Activated naive CD4-positive, alpha-beta T cell treated with anti-CD3 and anti-CD28 coated beads, Interleukin-2, amount 10 ng/mL, durations not matched to agents 5 hours and 36 hours (primary cell): Measurements from ENCODE around the gene UBA3. TPM values are rescaled to one million over a fixed set of nuclear protein-coding genes. Genes with fewer than 3 reads are reported as not detected.

Experiments used
- microRNA-seq: library from miRNA; unstranded; fragments of <30 nt; microRNA quantifications from one replicate; pipeline ENCODE4 v1.2.0, GENCODE V29; 2022; ENCODE audit warnings: borderline microRNAs expressed, borderline replicate concordance
- total RNA-seq, 2 experiments: library from RNA; stranded (reverse); gene quantifications; one replicate each; pipeline ENCODE4 v1.2.3, GENCODE V29; 2021

UBA3 gene
- total RNA-seq: 100 to 1,000 TPM in 1 of 2 experiments, 10 to 100 TPM in 1; 92.0 to 102 TPM

DNA sequence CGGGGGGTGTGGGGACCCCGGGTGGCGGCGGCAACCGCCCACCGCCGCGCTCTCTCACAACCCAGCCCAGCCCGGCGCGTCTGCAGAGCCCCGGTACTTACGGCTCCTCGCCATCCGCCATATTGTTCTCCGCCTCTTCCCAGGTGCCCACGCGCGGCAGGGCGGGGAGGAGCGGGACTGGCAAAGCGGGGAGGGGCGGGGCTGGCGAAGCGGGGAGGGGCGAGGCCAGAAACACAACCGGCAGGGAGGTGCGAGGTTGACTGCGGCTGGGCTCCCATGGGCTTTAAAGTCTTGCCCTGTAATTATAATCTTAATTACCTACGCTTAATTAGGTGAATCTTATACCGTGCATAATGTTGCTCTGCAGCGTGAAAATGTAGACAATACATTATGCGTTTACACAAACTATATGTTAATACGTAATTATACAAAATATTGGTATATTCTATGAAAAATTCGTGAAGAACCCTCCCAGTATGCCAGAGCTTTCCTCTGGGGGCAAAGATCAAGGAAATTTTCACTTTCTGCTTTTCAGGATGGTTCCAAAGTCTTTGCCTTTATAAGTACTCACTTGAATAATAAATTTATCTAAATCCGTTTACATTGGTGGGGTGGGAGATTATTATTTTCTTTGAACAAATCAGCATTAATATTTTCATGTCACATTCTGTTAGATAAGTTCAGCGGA, at the start of gene UBA3:
Gene UBA3 (minus strand): TSS at position 133 of the 688 bp plus-strand sequence. CDS start 12 bp downstream, at position 121.

DNA sequence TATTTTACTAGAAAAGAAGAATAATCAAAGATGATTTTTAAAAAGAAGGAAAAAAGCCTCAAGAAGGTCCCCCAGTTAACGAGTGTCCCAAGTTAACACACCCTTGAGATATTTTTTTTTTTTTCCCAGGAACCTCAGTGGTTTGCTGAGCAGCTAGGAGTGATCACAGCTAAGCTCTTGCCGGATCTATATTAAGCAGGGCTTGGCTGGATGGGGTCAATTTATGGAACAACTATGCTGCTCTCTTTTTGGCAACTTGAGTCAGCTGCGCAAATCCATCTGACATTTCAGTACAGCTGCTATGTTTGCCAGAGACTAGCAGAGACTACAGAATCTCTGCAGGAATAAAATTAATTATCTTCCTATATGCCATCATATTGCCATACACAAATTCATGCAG, 42.2 kb upstream of the UBA3 start, which contains the start of gene LMOD3:
Gene LMOD3 (minus strand): TSS at position 193 of the 400 bp plus-strand sequence. CDS start 209 bp downstream, outside the sequence.

DNA sequence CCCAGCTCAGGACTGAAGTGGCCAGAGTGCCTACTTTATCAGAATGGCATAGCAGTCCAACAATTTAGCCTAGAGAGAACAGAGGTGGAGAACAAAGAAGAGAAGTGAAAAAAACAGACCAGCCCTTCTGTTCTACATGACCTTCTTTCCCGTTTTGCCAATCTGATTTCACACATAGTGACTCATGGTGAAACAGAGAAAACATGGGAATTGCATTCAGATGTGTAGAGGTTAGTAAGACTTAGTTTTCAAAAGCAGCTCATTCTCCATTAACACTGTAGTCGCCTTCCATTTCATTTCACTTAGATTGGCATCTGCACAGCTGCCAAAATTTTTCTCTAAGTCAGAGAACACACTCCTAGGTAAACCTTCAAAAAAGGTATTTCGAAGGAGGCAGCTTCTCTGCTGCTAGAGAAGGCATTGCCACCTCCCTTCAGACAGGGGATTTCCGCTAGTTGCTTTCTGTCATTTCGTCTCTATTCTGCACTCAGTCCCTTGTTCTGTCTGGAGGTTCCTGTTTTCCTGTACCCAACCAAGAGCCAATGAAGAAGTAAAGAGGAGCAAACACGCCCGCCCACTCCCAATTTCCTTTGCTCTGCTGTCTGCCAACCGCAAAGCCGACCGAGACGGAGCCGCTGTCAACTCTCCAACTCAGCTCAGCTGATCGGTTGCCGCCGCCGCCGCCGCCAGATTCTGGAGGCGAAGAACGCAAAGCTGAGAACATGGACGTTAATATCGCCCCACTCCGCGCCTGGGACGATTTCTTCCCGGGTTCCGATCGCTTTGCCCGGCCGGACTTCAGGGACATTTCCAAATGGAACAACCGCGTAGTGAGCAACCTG, 4.4 kb upstream of the UBA3 start, which contains the start of gene ARL6IP5:
Gene ARL6IP5 (plus strand): TSS at position 612 of the 842 bp plus-strand sequence. CDS start 111 bp downstream, at position 723.

DNA sequence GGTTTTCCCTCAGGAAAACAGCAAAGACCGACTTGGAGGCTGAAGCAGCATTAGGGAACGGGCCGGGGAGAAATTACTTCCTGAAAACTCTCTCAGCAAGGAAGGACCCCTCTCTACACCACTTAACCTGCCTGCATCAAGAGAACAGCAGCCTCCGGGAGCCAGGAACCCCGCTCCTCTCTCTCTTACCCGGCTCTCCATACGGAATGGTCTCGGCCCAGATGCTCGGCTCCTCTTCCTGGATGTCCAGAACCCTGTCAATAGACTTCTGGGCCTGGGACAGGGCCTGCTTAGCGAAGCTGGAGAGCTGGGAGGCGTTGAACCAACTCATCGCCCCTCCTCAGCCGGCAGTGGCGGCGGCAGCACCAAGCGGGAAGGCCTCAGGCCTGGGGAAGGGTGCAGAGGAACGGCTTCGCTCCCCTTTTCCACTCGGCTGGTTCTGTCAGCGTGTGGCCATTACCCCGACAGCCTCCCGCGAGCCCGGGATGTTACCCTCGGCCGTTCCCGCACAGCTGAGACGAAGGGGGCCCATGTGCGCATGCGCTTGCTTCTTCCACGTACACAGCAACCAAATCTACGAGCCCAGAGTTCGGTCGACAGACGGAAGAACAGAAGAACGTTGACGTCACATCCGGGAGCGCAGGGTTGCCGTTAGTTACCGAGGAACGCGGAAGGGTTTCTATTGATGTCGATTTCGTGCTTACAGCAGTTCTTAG, 28.3 kb downstream of the UBA3 start, which contains the start of gene TMF1:
Gene TMF1 (minus strand): TSS at position 578 of the 716 bp plus-strand sequence. CDS start 247 bp downstream, at position 331.

DNA sequence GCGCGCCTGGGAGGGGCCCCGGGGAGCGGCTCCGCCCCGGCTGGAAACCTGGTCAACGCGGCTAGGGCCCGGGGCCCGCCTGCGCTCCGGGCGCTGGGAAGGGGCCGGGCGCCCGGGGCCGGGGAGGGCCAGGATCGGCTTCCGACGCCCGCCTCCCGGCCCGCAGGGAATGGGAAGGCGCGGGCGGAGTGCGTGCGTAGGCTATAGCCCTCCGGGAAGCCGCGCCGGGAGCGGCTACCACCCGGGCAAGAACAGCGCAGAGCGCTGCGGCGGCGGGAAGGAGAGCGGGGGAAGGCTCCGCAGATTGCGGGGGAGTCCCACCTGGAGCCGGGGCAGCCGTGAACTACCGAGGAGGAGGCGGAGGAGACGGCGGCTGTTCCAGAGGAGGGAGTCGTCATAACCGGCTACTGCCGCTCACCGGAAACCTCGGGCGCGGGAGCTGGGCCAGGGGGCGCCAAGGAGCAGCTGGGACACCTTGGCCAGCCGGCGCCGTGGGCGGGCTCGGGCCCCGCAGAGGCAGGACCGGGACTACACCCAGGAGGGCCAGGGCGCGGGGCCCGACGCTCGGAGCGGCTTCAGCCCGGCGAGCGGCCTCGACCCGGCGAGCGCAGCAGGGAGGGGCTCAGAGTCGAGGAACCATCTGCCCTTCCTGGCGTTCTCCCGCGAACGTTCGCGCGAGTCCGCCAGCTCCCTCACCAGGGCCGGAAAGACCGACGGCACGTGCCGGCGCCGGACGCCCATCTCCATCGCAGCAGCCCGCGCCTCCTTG, 66.7 kb downstream of the UBA3 start, which contains the start of gene EOGT:
Gene EOGT (minus strand): TSS at position 432 of the 769 bp plus-strand sequence. CDS start 3,838 bp downstream, outside the sequence.

Small RNA genes lying within 50 kb of the gene (microRNA-seq; reads per million reads assigned to microRNA genes)
- 11.1 reads per million, percentile 42 among the genes with 10 or more reads in this experiment for gene MIR3136

Other genes with a start within 250 kb of the UBA3 start
- not detected for gene TAFA4, start 147.8 kb downstream of the UBA3 start, total RNA-seq
- gene EOGT, start 66.7 kb downstream of the UBA3 start, total RNA-seq: 10 to 100 TPM; 12.1 to 13.1 TPM
- gene TMF1, start 28.0 kb downstream of the UBA3 start, total RNA-seq: 10 to 100 TPM; 49.7 to 53.0 TPM
- gene ARL6IP5, start 4.6 kb upstream of the UBA3 start, total RNA-seq: 100 to 1,000 TPM; 182 to 189 TPM
- not detected for gene LMOD3, start 42.2 kb upstream of the UBA3 start, total RNA-seq